ENCODE data around the gene SYCE3.

- TF ChIP-seq CTCF (conservative IDR thresholded peaks at IDR 0.05 in 1 of 2, IDR thresholded peaks at IDR 0.05 in 1 of 2; ENCODE audit: extremely low read depth in 1 of 2, insufficient read depth in 1 of 2, low read depth in 1 of 2, low read length in 2 of 2) (no peak), EZH2 (IDR thresholded peaks at IDR 0.05; ENCODE audit: borderline replicate concordance, low read length) (no peak)
Measured at GRCh38 chr22:50527921-50528681, 34.6 kb downstream of the SYCE3 start.

All from mammary epithelial cell (primary cell).